ENCODE results near the gene SNU13.
"Not testable (repeated sequence)": the region's sequence is repeated elsewhere in the genome, so short reads cannot be mapped to it uniquely, and the experiment has no call there.

SNU13 gene

GRCh38 chr22:41682033-41682807 is 6.4 kb downstream of the SNU13 start:
- peak; percentile 55 for DNase-seq (ENCODE audit: low read depth, low spot score)

- DNase-seq (ENCODE audit: low read depth, low spot score) = no peak
Measured at GRCh38 chr22:41681616-41682015, 7.1 kb downstream of the SNU13 start.

DNA sequence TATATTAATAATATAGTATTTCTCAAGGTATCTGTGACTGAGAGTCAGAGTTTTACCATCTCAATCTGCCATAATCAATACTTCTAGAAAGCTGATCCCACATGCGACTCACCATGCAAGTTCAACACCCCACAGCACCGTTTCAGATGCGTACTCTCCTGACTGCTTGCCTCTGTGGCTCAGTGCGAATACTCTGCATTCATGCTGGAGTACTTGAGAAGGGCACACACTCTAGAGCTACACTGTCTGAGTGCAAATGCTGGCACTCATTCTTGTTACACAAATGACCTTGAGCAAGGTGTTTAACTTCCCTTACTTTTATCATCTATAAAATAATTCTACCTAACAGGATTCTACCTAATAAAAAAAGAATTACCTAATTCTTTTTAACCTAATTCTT is 12.5 kb downstream of the SNU13 start:
- DNase-seq (ENCODE audit: low read depth, low spot score) = no peak

DNA sequence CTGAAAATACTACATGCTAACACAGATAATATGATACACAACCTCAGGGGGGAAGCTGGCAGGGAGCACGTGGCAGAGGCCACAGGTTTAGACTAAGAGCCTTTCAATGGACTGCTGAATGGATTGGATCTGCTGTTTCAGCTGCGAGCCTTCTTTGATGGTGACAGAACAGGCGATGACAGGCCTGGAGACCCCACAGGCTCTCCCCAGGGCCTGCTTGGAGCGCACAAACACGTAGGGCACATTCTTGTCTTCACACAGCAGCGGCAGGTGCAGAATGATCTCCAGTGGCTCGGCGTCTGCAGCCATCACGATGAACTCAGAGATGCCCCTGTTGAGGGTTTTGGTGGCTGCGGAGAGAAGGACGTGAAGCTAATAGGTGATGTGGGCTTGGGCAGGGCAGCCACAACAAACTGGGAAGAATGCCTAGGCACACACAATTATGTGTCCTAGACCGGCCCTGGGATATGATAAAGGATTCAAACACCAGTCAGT is 13.8 kb downstream of the SNU13 start:
- no peak for DNase-seq (ENCODE audit: low read depth, low spot score)

GRCh38 chr22:41672780-41673509 is 15.7 kb downstream of the SNU13 start:
- DNase-seq (ENCODE audit: low read depth, low spot score) = no peak

DNA sequence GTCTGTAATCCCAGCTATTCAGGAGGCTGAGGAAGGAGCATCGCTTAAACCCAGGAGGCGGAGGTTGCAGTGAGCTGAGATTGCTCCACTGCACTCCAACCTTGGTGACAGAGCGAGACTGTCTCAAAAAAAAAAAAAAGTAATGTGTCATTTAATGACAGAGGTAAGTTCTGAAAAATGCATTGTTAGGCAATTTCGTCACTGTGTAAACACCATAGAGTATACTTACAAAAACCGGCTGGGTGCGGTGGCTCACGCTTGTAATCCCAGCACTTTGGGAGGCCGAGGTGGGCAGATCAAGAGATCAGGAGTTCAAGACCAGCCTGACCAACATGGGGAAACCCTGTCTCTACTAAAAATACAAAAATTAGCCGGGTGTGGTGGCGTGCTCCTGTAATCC is 16.6 kb downstream of the SNU13 start:
- DNase-seq (ENCODE audit: low read depth, low spot score) = not testable (repeated sequence)

- no peak for DNase-seq (ENCODE audit: low read depth, low spot score)
Measured at GRCh38 chr22:41668971-41669911, 19.4 kb downstream of the SNU13 start.

DNA sequence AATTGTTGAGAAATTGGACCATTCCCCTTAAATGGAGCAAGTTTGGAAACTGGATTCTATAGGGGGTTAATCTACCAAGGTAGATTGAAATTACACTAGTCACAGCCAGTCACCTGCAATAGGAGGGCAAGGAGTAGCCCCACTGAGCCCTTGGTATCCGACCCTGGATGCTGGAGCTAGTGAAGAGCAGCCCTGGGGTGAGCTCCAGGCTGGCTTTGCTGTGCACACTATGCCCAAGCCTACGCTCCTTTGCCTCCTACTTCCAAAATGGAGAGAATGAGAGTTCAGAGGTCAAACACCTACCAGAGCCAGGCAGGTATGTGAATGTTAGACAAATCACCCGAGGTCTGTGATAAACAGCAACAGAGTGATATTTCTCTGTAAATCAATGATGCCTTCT is 23.7 kb downstream of the SNU13 start:
- no peak for DNase-seq (ENCODE audit: low read depth, low spot score)

GRCh38 chr22:41664490-41664889 is 24.2 kb downstream of the SNU13 start:
- no peak for DNase-seq (ENCODE audit: low read depth, low spot score)

GRCh38 chr22:41663594-41663993 is 25.1 kb downstream of the SNU13 start:
- not testable (repeated sequence) for DNase-seq (ENCODE audit: low read depth, low spot score)

DNA sequence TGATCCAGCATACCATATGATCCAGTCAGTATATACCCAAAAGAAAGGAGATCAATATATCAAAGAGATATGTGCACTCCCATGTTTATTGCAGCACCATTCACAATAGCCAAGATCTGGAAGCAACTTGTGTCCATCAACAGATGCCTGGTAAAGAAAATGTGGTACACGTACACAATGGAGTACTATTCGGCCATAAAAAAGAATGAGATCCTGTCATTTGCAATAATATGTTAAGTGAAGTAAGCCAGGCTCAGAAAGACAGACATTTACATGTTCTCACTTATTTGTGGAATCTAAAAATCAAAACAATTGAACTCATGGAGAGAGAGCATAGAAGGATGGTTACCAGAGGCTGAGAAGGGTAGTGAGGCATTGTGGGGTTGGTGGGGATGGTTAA is 27.0 kb downstream of the SNU13 start:
- DNase-seq (ENCODE audit: low read depth, low spot score) = no peak

GRCh38 chr22:41661088-41661487 is 27.6 kb downstream of the SNU13 start:
- no peak for DNase-seq (ENCODE audit: low read depth, low spot score)

DNA sequence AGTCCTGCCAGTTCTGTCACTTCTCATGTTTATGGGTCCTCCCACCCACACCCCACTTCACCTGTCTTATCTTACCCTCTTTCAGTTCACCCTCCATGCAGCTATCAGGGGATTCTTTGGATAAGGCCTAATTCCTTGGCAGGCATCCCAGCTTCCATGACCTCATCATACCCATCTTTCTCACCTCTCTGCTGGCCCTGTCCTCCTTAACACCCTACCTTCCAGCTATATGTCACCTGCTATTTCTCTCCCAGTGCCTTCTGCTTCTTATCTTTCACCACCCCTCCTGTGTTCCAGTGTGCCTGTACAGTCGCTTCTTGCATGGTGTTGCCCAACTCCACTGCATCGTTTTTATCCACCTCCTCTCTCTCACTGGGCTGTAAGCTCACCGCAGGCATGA is 28.3 kb downstream of the SNU13 start:
- DNase-seq (ENCODE audit: low read depth, low spot score) = no peak

DNA sequence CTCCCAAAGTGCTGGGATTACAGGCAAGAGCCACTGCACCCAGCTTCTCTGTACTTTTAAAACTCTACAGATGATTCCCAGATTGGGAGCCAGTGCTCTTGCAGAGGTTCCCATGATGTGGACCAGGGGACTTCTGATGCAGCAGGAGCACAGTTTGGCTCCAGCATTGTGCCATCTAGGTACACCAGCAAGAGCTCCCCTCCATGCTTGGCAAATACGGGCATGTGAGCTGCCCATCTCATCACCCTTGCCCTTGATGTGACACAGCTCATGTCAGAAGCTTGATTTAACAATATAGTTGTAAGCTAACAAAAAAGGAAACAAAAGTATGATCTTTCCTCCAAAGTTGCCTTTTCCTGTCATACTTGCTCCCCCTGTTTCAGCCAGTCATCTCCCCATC is 28.7 kb downstream of the SNU13 start:
- no peak for DNase-seq (ENCODE audit: low read depth, low spot score)

GRCh38 chr22:41658869-41659268 is 29.8 kb downstream of the SNU13 start:
- DNase-seq (ENCODE audit: low read depth, low spot score) = no peak

DNA sequence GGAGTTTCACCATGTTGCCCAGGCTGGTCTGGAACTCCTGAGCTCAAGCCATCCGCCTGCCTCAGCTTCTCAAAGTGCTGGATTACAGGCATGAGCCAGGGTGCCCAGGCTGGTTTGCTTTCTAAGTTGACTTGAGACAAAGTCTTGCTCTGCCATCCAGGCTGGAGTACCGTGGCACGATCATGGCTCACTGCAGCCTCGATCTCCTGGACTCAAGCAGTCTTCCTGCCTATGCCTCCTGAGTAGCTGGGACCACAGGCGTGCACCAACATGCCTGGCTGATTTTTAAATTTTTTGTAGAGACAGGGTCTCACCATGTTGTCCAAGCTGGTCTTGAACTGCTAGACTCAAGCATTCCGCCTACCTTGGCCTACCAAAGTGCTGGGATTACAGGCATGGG is 31.0 kb downstream of the SNU13 start:
- no peak for DNase-seq (ENCODE audit: low read depth, low spot score)

- no peak for DNase-seq (ENCODE audit: low read depth, low spot score)
Measured at GRCh38 chr22:41656556-41656955, 32.1 kb downstream of the SNU13 start.

- no peak for DNase-seq (ENCODE audit: low read depth, low spot score)
Measured at GRCh38 chr22:41654322-41654721, 34.3 kb downstream of the SNU13 start.

GRCh38 chr22:41650821-41651220 is 37.8 kb downstream of the SNU13 start:
- DNase-seq (ENCODE audit: low read depth, low spot score) = no peak

DNA sequence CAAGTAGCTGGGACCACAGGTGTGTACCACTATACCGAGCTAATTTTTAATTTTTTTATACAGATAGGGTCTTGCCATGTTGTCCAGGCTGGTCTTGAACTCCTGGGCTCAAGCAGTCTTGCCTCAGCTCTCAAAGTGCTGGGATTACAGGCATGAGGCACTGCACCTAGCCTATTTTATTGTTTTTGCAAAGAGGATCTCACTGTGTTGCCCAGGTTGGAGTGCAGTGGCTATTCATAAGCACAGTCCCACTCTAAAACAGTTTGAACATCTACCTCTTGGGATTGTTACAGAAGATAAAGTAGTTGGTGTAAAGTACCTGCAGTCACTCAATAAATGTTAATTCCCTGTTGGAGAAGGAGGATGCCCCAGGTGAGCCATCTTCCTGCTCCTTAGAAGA is 38.4 kb downstream of the SNU13 start:
- no peak for DNase-seq (ENCODE audit: low read depth, low spot score)

DNA sequence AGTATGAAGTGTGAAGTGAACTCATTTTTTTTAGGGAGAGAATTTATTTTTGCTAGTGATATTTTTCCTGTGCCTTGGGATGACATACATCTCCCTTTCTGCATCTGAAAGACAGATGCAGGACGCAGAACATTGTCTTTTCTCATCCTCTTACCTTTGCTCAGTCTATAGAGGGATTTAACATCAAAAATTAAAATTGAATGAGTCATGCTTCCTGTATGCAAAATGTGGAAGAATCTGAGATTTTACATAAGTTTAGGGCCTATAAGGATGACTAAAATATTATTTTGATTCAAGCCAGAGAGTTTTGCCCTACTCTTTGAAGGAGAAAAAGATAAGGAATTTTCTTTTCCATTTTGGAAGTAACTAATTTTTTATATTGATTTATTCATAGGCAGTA is 40.2 kb downstream of the SNU13 start:
- no peak for DNase-seq (ENCODE audit: low read depth, low spot score)

DNA sequence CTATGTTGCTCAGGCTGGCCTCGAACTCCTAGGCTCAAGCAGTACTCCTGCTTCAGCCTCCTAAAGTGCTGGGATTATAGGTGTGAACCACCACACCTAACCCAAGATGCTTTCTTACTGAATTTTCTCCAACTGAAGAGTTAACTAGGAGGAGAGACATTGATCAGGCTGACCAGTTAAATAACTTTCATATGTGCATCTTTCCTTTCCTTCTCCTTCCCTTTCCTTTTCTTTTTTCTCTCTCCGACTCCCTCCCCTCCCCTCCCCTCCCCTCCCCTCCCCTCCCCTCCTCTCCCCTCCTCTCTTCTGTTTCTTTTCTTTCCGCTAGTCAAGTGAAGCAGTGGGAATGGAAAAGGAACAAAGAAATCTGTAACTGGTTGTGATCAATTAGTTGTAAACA is 40.9 kb downstream of the SNU13 start:
- DNase-seq (ENCODE audit: low read depth, low spot score) = no peak
